Mesangial cell (primary cell): ENCODE measurements around the gene SELENBP1. TPM values are rescaled to one million over a fixed set of nuclear protein-coding genes. Genes with fewer than 3 reads are reported as not detected.

ENCODE experiments used
- total RNA-seq: library from RNA; depleted of rRNA; stranded (reverse); fragments of >200 nt; gene quantifications from 2 replicates; pipeline ENCODE4 v1.2.3, GENCODE V29; 2015

Gene SELENBP1
- total RNA-seq = 6.0 and 18.1 TPM in 2 replicates

DNA sequence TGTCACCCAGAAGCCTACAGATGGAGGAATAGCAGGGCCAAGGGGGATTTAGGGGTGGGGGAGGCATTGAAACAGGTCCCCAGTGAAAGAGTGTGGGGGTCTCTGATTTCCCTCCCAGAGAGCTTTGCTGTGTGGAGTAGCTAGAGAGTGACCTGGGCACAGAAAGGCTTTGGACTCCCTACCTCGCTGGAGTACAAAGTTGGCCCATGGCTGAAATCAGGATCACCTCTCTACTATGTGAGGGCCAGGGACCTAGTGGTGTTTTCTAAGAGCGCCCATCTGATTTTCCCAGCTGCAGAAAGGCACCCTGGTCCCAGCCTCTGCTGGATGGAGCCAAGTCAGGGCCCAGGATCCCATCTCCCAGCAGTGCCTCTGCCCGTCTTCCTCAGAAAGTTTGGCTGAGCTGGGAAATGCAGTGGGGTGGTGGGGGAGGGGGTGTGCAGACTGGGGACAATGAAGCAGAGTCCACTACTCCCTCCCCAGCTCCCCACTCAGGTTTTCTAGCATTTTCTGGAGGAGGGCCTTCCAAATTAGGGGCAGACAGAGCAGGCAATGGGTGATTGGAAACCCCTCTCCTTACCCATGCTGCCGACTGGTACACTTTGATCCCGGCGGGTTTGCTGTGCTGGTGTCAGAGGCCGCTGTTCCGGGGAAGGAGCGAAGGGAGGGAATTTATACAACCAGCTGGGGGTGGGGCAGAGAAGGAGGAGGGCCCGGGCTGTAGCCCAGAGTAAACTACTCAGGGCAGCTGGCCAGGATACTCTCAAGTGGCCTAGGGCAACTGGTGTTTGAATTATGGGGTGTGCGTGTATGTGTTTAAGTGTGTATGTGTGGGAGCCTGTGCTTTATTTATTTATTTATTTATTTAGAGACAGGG is at the start of gene SELENBP1:
SELENBP1 (minus strand) TSS at position 648 of the 877 bp plus-strand sequence; CDS start at position 584, 64 bp downstream.

GRCh38 chr1:151399324-151400171 is 27.0 kb upstream of the SELENBP1 start, which contains the start of gene PSMB4:
Gene PSMB4 (plus strand): TSS chr1:151399573. CDS start chr1:151399588, 15 bp downstream.

DNA sequence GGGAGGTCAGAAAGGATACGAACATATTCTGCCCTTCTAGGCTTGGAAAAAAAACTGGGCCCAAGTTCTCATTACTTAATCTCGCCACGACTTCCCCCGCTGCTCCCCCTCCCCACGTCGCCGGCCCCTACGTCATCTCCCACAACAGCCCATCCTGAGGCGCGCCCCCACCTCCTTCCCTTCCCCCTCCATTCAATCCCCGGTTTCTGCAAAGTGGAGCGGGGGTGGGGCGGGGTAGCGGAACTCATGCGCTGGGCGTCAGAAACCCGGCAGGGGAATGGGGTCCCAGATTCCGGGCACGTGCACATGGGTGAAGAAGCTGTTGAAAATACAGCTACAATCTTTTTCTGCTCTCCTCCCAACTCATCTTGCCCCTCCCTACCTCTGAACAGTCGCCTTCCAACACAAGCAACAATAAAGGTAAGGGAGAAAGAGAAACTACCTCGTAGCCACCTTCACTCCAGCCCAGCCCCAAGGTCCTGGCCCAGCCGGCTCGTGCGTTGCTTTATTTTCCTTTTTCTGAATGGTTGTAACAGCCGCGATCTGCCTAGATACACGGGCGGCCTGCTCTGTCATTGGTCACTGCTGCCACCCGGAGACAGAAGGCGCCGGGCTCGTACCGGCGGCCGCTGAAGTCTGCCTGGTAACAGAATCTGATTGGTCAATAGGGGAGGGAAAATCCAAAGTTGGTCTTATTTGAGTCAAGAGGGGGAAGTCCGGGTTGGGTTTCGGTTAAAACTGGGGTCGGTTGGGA is 25.6 kb downstream of the SELENBP1 start, which contains the start of gene RFX5:
RFX5 (minus strand) TSS at position 484 of the 754 bp plus-strand sequence. CDS start 932 bp downstream, outside the sequence.

GRCh38 chr1:151327223-151327902 is 45.1 kb downstream of the SELENBP1 start, which contains the start of gene PI4KB:
Gene PI4KB (minus strand): TSS chr1:151327416. CDS start chr1:151316481, 10,935 bp downstream.

Other genes with a start within 250 kb of the SELENBP1 start
- gene SEMA6C, start 226.1 kb downstream of the SELENBP1 start, total RNA-seq = 5.4 and 8.0 TPM in 2 replicates
- gene TNFAIP8L2, start 216.1 kb downstream of the SELENBP1 start, total RNA-seq = not detected in 2 replicates
- 5.2 and 7.1 TPM in 2 replicates for gene LYSMD1, start 206.8 kb downstream of the SELENBP1 start, total RNA-seq
- gene SCNM1, start 206.6 kb downstream of the SELENBP1 start, total RNA-seq = 44.0 and 51.2 TPM in 2 replicates
- gene TMOD4, start 196.7 kb downstream of the SELENBP1 start, total RNA-seq = 0.63 TPM in 1 of 2 replicates, not detected in the other
- gene VPS72, start 182.5 kb downstream of the SELENBP1 start, total RNA-seq = 45.8 and 54.4 TPM in 2 replicates
- 51.7 and 62.7 TPM in 2 replicates for gene PIP5K1A, start 174.2 kb downstream of the SELENBP1 start, total RNA-seq
- 131 and 152 TPM in 2 replicates for gene PSMD4, start 118.0 kb downstream of the SELENBP1 start, total RNA-seq
- 17.4 and 25.1 TPM in 2 replicates for gene ZNF687, start 90.4 kb downstream of the SELENBP1 start, total RNA-seq
- 53.7 and 57.4 TPM in 2 replicates for gene PI4KB, start 45.3 kb downstream of the SELENBP1 start, total RNA-seq
- 24.3 and 25.9 TPM in 2 replicates for gene RFX5, start 25.5 kb downstream of the SELENBP1 start, total RNA-seq
- gene PSMB4, start 26.9 kb upstream of the SELENBP1 start, total RNA-seq = 304 and 370 TPM in 2 replicates
- gene POGZ, start 86.8 kb upstream of the SELENBP1 start, total RNA-seq = 20.4 and 29.9 TPM in 2 replicates
- gene CGN, start 138.7 kb upstream of the SELENBP1 start, total RNA-seq = 2.0 and 5.2 TPM in 2 replicates
- gene TUFT1, start 167.6 kb upstream of the SELENBP1 start, total RNA-seq = 35.0 and 40.1 TPM in 2 replicates
- 13.7 and 16.5 TPM in 2 replicates for gene SNX27, start 239.3 kb upstream of the SELENBP1 start, total RNA-seq